Measurements from ENCODE around the gene AP4E1. TPM values are rescaled to one million over a fixed set of nuclear protein-coding genes. Genes with fewer than 3 reads are reported as not detected.

The AP4E1 gene
- total RNA-seq, 2 donors from 2014 or later, result 6.1 to 9.2 TPM

DNA sequence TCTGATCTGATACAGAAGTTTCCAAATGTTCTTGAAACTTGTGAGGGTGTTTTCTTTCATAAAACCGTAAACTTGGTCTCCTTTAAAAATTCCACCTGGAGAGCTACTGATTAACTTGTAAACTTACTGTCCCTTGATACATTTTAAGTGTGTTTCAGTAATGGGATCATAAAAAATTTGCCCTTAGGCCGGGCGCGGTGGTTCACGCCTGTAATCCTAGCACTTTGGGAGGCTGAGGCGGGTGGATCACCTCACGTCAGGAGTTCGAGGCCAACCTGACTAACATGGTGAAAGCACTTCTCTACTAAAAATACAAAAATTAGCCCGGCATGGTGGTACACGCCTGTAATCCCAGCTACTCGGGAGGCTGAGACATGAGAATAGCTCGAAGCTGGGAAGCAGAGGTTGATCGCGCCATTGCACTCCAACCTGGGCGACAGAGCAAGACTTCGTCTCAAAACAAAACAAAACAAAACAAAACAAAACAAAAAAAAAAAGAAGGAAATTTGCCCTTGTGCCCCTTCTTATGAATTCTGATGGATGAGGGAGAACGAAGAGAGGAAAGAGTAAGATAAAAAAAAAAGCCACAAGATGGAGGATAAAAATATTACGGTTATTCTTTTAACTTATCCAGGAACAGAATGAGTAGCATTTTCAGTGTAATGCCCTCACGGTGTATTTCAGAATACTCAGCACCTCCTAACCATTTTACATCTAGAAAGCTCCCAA is 32.1 kb upstream of the AP4E1 start:
- no peak for DNase-seq (ENCODE audit: low spot score)
- intact Hi-C loops (cut with DNase I), result loop anchor here (2.0 to 5.0 kb wide), 2 partner anchors 109 to 202 kb away; partner anchors contain the start of gene SPPL2A
- Histone ChIP-seq H3K4me3 (peak overlapping the region; percentile 6 to 21), H3K36me3 (no peaks in the 10 kb centered on the region), H3K27ac (no peak overlapping the region), H3K9me3 (no peaks in the 10 kb centered on the region), H3K27me3 (replicated peaks; ENCODE audit: insufficient read depth) (no peaks in the 10 kb centered on the region), H3K4me1 (replicated peaks) (no peaks in the 10 kb centered on the region)
- WGBS, result 69% methylated on average over 19 of the region's 19 CpGs
- no peak for TF ChIP-seq POLR2AphosphoS5 (IDR thresholded peaks at IDR 0.05)
- TF ChIP-seq, protein P1, sequence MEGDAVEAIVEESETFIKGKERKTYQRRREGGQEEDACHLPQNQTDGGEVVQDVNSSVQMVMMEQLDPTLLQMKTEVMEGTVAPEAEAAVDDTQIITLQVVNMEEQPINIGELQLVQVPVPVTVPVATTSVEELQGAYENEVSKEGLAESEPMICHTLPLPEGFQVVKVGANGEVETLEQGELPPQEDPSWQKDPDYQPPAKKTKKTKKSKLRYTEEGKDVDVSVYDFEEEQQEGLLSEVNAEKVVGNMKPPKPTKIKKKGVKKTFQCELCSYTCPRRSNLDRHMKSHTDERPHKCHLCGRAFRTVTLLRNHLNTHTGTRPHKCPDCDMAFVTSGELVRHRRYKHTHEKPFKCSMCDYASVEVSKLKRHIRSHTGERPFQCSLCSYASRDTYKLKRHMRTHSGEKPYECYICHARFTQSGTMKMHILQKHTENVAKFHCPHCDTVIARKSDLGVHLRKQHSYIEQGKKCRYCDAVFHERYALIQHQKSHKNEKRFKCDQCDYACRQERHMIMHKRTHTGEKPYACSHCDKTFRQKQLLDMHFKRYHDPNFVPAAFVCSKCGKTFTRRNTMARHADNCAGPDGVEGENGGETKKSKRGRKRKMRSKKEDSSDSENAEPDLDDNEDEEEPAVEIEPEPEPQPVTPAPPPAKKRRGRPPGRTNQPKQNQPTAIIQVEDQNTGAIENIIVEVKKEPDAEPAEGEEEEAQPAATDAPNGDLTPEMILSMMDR (IDR thresholded peaks at IDR 0.05), result no peak
- no peak for TF ChIP-seq POLR2A (IDR thresholded peaks at IDR 0.05)

DNA sequence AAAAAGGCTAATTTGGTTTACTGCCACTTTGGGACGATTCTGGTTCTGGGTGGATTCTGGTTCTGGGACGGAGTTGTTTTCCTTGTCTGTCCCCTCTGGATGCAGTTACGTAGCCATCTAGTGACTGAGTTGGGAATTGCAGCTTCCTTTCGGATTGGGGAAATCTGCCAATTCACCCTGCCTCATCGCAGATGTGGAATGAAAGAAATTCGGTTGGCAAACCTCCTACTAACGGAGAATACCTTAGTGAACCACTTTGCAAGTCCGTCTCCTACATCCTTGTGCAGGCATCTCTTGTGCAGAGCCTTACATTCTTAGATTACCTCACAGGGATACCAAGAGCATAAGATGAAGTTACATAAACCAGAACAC is 31.5 kb upstream of the AP4E1 start:
- H3K27ac ChIP-seq, result no peak overlapping the region
- 2% methylated on average over 8 of the region's 8 CpGs for WGBS
- no peaks in the 10 kb centered on the region for H3K27me3 ChIP-seq (replicated peaks; ENCODE audit: insufficient read depth)
- peak; percentile 77 for DNase-seq (ENCODE audit: low spot score)
- TF ChIP-seq, protein P1 (IDR thresholded peaks at IDR 0.05), result peak; percentile 75 to 93 (median 90)
- peak; percentile 59 for TF ChIP-seq POLR2AphosphoS5 (IDR thresholded peaks at IDR 0.05)
- TF ChIP-seq POLR2A (IDR thresholded peaks at IDR 0.05), result no peak
- H3K9me3 ChIP-seq, result no peaks in the 10 kb centered on the region
- peak overlapping the region; percentile 6 to 21 for H3K4me3 ChIP-seq
- no peaks in the 10 kb centered on the region for H3K36me3 ChIP-seq
- intact Hi-C loops (cut with DNase I), result loop anchor here (2.0 to 5.0 kb wide), 2 partner anchors 110 to 202 kb away; partner anchors contain the start of gene SPPL2A
- H3K4me1 ChIP-seq (replicated peaks), result no peaks in the 10 kb centered on the region

DNA sequence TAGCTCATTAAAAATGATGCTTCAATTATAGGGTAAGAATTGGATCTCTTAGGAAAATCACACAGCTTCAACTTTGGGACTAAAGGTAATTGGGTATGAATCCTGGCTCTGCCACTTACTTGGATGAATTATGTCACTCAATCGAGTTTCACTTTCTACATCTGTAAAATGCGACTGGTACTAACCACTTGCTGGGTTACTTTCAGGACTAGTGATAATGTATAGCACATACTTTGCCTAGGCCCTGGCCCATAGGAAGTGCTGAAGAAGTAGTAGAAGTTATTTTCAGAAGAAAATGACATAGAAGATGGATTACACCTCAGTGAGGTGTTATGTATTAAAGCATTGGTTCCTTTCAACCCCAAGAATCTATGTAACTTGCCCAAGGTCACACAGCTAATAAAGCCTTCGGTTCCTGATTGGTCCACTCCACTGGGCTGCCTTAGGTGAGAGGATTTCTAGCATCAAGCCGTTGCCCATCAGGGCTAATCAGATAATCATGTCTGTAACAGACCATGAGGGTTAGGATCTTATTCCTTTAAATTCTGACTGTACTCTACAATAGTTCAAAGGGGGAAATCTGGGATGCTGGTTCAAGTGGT is 29.4 kb upstream of the AP4E1 start:
- no peak overlapping the region for H3K4me3 ChIP-seq
- no peaks in the 10 kb centered on the region for H3K27me3 ChIP-seq (replicated peaks; ENCODE audit: insufficient read depth)
- H3K4me1 ChIP-seq (replicated peaks), result no peaks in the 10 kb centered on the region
- H3K9me3 ChIP-seq, result no peaks in the 10 kb centered on the region
- DNase-seq (ENCODE audit: low spot score), result no peak
- 68% methylated on average over 4 of the region's 4 CpGs for WGBS
- intact Hi-C loops (cut with DNase I), result loop anchor here (5.0 kb wide), 1 partner anchor 112 kb away; the partner anchor contains the start of gene SPPL2A
- no peaks in the 10 kb centered on the region for H3K36me3 ChIP-seq
- H3K27ac ChIP-seq, result no peak overlapping the region
- TF ChIP-seq, protein P1 (IDR thresholded peaks at IDR 0.05), result no peak
- TF ChIP-seq POLR2A (IDR thresholded peaks at IDR 0.05) (no peak), POLR2AphosphoS5 (IDR thresholded peaks at IDR 0.05) (no peak)

DNA sequence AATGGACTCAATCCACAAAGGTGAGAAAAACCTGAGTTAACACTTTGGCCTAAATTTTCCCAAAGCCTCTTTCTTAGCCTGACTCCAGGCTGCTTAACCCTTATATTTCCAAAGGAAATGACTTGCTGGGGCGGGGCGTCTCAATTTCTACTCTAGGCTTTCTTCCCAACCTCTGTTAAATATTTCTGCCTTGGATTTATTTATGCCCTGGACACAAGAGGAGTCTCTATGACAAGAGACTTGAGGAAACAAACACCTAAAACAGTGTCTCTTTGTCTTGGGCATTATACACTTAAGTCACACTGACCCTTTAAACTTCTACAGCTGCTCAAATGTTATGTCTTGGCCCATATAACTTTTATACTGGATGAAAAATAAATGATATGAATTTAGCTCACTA is 28.3 kb upstream of the AP4E1 start:
- H3K4me3 ChIP-seq, result no peak overlapping the region
- H3K36me3 ChIP-seq, result no peaks in the 10 kb centered on the region
- DNase-seq (ENCODE audit: low spot score), result no peak
- no peaks in the 10 kb centered on the region for H3K4me1 ChIP-seq (replicated peaks)
- intact Hi-C loops (cut with DNase I), result no loop called here
- H3K9me3 ChIP-seq, result no peaks in the 10 kb centered on the region
- TF ChIP-seq POLR2AphosphoS5 (IDR thresholded peaks at IDR 0.05), result no peak
- no peak for TF ChIP-seq POLR2A (IDR thresholded peaks at IDR 0.05)
- TF ChIP-seq, protein P1 (IDR thresholded peaks at IDR 0.05), result no peak
- 88% methylated on average over 2 of the region's 2 CpGs for WGBS
- H3K27me3 ChIP-seq (replicated peaks; ENCODE audit: insufficient read depth), result no peaks in the 10 kb centered on the region
- H3K27ac ChIP-seq, result no peak overlapping the region
